Stomach smooth muscle (tissue), 2 donors: Measurements from ENCODE around the gene DIRAS1.
"Not testable (repeated sequence)": the region's sequence is repeated elsewhere in the genome, so short reads cannot be mapped to it uniquely, and the experiment has no call there.

Source experiments
- H3K27ac ChIP-seq: one replicate; pipeline ENCODE4 v1.7.0; 2013; ENCODE audit warnings: mild to moderate bottlenecking, low read length, inconsistent platforms
- H3K27me3 ChIP-seq, 2 donors: one replicate each; pipeline ENCODE4 v1.7.0; 2013; ENCODE audit warnings: low read length in 2 of 2; ENCODE audit not compliant: insufficient read depth in 2 of 2, control insufficient read depth in 1 of 2
- H3K36me3 ChIP-seq, 2 donors: one replicate each; pipeline ENCODE4 v1.7.0; 2013; ENCODE audit warnings: low read length in 2 of 2; ENCODE audit not compliant: control insufficient read depth in 2 of 2, insufficient read depth in 2 of 2
- H3K4me1 ChIP-seq: one replicate; pipeline ENCODE4 v1.7.0; 2013; ENCODE audit warnings: low read length; ENCODE audit not compliant: control insufficient read depth, insufficient read depth
- H3K4me3 ChIP-seq, 2 donors: one replicate each; pipeline ENCODE4 v1.7.0; 2013; ENCODE audit warnings: low read length in 2 of 2
- H3K9ac ChIP-seq, 2 donors: one replicate each; pipeline ENCODE4 v1.7.0; 2013; ENCODE audit warnings: low read length in 2 of 2, mild to moderate bottlenecking in 1 of 2
- H3K9me3 ChIP-seq, 2 donors: one replicate each; pipeline ENCODE4 v1.7.0; 2013; ENCODE audit warnings: low read length in 2 of 2; ENCODE audit not compliant: control insufficient read depth in 2 of 2
- donor health status: healthy.
- donor health status: Pancreatic carcinoma.

DIRAS1 gene

DNA sequence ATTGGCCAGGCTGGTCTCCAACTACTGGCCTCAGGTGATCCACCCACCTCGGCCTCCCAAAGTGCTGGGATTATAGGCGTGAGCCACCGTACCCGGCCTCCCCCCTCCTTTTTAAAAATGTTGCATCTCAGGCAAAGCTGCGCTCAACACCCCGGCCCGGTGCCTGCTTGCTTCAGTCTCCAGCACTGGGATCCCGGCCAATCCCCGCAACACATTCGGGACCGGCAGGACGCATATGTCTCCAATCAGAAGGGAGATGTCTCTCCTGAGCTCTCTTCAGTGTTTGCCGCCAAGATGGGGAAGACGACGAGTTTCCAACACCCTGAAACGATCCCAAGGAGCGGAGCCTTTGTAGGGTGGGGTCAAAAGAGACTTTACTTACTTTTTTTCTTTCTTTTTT, 34.8 kb downstream of the DIRAS1 start:
- no peaks in the 10 kb centered on the region for H3K27me3 ChIP-seq
- no peak overlapping the region for H3K27ac ChIP-seq
- H3K9me3 ChIP-seq = no peaks in the 10 kb centered on the region
- H3K4me3 ChIP-seq = no peak overlapping the region
- H3K4me1 ChIP-seq = no peaks in the 10 kb centered on the region
- no peak overlapping the region for H3K9ac ChIP-seq
- H3K36me3 ChIP-seq = no peaks in the 10 kb centered on the region

DNA sequence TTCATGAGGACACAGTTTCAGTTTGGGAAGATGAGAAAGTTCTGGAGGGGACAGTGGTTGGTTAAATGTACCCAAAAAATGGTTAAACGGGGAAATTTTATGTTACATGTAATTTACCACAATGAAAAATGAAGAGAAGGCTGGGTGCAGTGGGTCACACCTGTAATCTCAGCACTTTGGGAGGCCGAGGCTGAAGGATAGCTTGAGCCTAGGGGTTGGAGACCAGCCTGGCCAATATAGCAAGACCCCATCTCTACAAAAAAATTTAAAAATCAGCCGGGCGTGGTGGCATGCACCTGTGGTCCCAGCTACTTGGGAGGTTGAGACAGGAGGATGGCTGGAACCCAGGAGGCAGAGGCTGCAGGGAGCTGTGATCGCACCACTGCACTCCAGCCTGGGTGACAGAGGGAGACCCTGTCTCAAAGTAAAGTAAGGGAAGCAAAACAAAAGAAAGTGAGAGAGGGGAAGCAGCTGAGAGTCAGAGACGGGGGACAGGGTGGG, 35.9 kb downstream of the DIRAS1 start:
- Histone ChIP-seq H3K9ac (no peak overlapping the region), H3K4me1 (no peaks in the 10 kb centered on the region)

DNA sequence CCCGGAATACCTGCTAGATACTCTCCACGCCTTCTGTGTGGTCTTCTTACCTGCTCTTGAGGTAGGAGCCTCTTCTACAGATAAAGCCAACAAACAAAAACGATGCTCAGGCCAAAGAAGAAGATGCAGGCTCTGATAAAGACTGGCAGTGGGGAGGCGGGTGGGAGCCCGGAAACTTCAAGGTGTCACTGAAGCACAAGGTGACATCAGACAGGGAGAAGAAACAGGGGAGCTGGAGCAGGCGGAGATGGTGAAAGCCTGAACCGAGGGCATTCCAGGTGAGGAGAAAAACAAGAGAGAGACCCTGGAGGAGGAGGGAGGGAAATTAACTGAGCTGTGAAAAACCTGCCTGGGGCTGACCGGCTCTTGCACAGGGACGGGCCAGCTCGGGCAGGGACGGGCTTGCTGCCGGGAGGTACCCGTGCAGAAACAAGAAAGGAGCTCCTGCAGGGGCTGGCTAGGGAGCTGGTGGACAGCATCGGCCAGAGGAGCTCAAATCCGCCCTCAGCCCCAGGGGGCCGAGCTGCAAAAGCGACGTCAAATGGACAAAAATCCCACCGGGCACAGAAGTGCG, 37.7 kb downstream of the DIRAS1 start:
- Histone ChIP-seq H3K4me3 (no peak overlapping the region), H3K9me3 (no peaks in the 10 kb centered on the region), H3K4me1 (no peaks in the 10 kb centered on the region), H3K27ac (no peak overlapping the region), H3K9ac (no peak overlapping the region), H3K36me3 (no peaks in the 10 kb centered on the region), H3K27me3 (no peaks in the 10 kb centered on the region)

More for the DNA sequence above, 35.9 kb downstream of the DIRAS1 start:
- Histone ChIP-seq H3K27me3 (no peaks in the 10 kb centered on the region), H3K4me3 (no peak overlapping the region), H3K27ac (no peak overlapping the region), H3K9me3 (no peaks in the 10 kb centered on the region), H3K36me3 (no peaks in the 10 kb centered on the region)

DNA sequence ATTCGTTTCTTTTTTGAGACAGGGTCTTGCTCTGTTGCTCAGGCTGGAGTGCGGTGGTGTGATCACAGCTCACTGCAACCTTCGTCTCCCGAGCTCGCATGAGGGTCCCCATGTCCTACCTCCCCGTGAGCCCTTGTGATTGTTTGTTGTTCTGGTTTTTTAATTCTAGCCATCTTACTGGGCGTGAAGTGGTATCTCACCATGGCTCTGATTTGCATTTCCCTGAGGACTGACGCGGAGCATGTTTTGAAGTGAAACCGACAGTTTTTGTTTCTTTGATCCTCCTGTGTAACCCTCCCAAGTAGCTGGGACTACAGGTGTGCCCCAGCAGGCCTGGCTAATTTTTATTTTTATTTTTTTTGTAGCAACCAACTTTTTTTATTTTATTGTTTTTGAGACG, 40.4 kb downstream of the DIRAS1 start:
- Histone ChIP-seq H3K36me3 (no peaks in the 10 kb centered on the region), H3K9ac (no peak overlapping the region), H3K27me3 (no peaks in the 10 kb centered on the region), H3K9me3 (no peaks in the 10 kb centered on the region), H3K4me1 (no peaks in the 10 kb centered on the region), H3K4me3 (no peak overlapping the region), H3K27ac (no peak overlapping the region)

DNA sequence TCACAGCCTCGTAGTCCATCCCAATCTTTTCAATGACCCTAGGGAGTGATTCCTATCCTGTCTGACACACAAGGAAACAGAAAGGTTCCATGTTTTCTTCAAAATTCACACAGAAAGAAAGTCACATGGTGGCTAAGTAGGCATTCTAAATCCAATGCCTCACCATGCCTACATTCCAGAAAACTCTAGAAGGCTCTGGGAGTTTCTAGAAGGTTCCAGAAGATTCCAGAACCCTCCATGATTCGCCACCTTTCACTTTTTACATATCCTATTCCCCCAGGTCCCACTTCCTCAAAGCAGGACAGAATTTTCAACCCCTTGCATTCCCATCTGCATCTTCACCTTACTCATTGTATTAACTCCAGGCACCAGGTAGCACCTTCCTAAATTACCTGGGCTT, 41.7 kb downstream of the DIRAS1 start:
- H3K27ac ChIP-seq = no peak overlapping the region

DNA sequence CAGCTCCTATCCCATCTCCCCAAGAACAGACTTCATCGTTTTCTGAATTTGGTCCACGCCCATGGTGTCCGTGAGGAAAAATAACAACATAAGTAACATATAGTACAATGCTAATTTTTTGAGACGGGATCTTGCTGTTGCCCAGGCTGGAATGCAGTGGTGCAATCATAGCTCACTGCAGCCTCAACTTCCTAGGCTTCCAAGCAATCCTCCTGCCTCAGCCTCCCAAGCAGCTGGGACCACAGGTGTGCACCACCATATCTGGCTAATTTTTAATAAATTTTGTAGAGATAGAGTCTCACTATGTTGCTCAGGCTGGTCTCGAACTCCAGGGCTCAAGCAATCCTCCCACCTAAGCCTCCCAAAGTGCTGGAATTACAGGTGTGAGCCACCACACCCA, 42.2 kb downstream of the DIRAS1 start:
- not testable (repeated sequence) for H3K27me3 ChIP-seq, H3K9me3 ChIP-seq, H3K9ac ChIP-seq, H3K36me3 ChIP-seq, H3K4me3 ChIP-seq, H3K27ac ChIP-seq, H3K4me1 ChIP-seq

More for the DNA sequence above, 41.7 kb downstream of the DIRAS1 start:
- Histone ChIP-seq H3K9me3 (no peaks in the 10 kb centered on the region), H3K4me1 (peaks cover 6% of the 10 kb centered on the region), H3K4me3 (no peak overlapping the region), H3K36me3 (no peaks in the 10 kb centered on the region), H3K9ac (no peak overlapping the region), H3K27me3 (no peaks in the 10 kb centered on the region)

DNA sequence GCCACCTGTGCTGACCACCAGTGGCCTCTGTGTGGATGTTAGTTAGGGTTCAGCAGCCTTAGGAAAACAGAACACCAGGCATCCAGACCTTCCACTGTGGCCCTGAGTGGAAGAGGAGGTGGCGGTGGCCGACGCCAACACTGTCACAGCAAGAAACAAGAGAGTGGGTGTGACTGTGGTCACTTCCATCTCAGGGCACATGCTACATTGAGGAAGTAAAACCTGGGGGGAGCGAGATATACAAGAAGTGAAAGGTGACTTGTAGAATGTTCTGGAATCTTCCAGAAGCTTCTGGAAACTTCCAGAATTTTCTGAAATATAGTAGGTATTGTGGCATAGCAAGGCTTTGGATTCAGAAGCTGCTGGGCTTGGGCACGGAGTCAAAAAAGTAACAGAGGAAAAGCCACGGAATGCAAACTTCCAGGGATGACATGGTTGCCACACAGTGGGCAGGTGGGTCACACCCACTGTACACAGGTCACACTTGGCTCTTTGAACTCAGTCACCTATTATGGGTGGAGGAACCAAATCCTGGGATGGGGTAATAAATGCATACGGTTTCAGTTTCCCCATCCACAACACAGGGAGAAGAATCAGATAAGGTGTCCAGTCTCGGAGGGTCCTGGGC, 43.0 kb downstream of the DIRAS1 start:
- Histone ChIP-seq H3K36me3 (no peaks in the 10 kb centered on the region), H3K27me3 (no peaks in the 10 kb centered on the region), H3K27ac (no peak overlapping the region), H3K4me3 (no peak overlapping the region), H3K9ac (no peak overlapping the region), H3K9me3 (no peaks in the 10 kb centered on the region), H3K4me1 (peaks cover 6% of the 10 kb centered on the region)

DNA sequence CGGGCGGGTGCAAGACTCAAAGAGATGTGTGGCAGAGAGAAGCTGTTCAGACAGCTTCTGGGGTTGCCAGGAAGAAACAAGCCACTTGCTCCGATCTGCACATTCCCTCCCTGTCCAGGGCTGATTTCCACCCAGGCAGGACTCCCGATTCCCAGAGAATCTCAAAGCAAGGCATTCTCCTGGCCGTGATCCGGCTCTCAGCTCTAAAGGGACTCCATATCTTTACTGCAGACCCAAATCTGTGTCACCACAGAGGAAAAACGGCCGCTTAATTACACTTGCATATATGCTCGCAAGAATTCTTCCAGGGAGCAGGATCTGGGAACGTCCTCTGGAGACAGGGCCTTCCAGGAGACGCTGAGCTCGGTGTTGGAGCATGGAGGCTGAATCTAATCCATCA, 44.3 kb downstream of the DIRAS1 start:
- peaks cover 6% of the 10 kb centered on the region for H3K4me1 ChIP-seq
- no peak overlapping the region for H3K27ac ChIP-seq
- no peaks in the 10 kb centered on the region for H3K9me3 ChIP-seq
- H3K9ac ChIP-seq = no peak overlapping the region
- H3K27me3 ChIP-seq = no peaks in the 10 kb centered on the region
- no peak overlapping the region for H3K4me3 ChIP-seq
- no peaks in the 10 kb centered on the region for H3K36me3 ChIP-seq

DNA sequence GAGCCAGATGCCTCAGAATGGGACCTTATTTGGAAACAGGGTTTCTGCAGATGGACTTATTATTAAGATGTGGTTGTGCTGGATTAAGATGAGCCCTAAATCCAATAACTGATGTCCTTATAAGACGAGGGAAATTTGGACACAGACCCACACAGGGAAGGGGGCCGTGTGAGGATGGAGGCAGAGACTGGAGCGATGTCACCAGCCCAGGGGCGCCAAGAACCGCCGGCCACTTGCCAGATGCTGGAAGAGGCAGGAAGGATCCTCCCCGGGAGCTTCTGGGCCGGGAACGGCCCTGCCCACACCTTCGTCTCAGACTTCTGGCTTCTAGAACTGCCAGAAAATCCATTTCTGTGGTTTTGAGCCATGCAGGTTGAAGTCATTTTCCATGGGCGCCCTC, 45.3 kb downstream of the DIRAS1 start:
- Histone ChIP-seq H3K9me3 (no peaks in the 10 kb centered on the region), H3K4me3 (no peak overlapping the region), H3K9ac (no peak overlapping the region), H3K27me3 (no peaks in the 10 kb centered on the region), H3K4me1 (peaks cover 6% of the 10 kb centered on the region), H3K36me3 (no peaks in the 10 kb centered on the region), H3K27ac (no peak overlapping the region)

DNA sequence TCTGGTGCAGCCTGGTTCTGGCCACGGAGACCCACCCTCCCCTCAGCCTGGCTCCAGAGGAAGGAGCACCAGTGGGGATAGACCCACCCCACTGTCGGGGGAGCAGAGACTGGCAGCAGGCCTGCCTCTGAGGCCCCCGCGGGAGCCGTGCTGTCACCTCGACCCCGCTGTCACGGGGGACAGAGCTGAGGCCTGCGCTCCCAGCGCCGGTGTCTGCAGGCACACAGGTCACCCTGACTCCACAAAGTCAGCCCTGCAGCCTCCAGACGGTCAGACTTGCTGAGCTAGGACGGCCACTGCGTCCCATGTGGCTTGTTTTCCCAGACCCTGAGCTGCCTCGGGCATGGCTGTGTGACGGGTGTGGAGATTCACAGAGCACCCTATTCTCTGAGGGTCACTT, 51.0 kb downstream of the DIRAS1 start:
- Histone ChIP-seq H3K4me3 (no peak overlapping the region), H3K27ac (no peak overlapping the region), H3K4me1 (peaks cover 3% of the 10 kb centered on the region), H3K36me3 (no peaks in the 10 kb centered on the region), H3K27me3 (no peaks in the 10 kb centered on the region), H3K9me3 (no peaks in the 10 kb centered on the region), H3K9ac (no peak overlapping the region)

DNA sequence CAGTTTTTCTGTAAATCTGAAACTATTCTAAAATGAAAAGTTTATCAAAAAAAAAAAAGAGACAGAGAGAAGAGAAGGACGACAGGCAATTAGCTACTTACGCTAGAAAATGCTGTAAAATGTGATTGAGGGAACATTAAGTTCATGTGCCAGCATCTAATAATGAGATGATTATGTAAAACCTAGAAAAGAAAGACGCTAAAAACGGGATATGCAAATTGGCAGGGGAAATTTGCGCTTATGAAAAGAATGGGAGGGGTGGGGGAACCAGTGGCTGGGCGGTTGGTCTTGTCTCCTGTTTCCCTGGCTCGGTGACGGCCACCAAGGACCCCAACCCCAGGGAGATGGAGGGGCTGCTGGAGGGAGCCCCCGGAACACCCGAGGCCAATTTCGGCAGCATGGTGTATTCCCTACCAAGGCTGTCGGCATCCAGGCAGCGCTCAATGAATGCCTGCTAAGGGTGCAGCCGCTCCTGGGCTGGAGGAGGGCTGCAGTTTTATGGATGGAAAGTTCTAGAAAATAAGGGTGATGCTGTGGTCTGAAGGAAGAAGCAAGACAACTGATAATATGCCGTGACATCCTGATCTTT, 52.9 kb downstream of the DIRAS1 start:
- Histone ChIP-seq H3K4me3 (no peak overlapping the region), H3K27ac (no peak overlapping the region)

More for the DNA sequence above, 52.9 kb downstream of the DIRAS1 start:
- no peaks in the 10 kb centered on the region for H3K27me3 ChIP-seq
- H3K9ac ChIP-seq = no peak overlapping the region
- no peaks in the 10 kb centered on the region for H3K36me3 ChIP-seq
- no peaks in the 10 kb centered on the region for H3K9me3 ChIP-seq
- H3K4me1 ChIP-seq = no peaks in the 10 kb centered on the region
